Activated CD8-positive, alpha-beta memory T cell treated with anti-CD3 and anti-CD28 coated beads for 4 hours (primary cell): ENCODE results near the gene DDX10.
"Not testable (repeated sequence)": the region's sequence is repeated elsewhere in the genome, so short reads cannot be mapped to it uniquely, and the experiment has no call there.

Source experiments
- DNase-seq, 2 donors: peaks; one replicate each; pipeline ENCODE4 v3.0.0-alpha.2; 2020; ENCODE audit warnings: low read depth in 2 of 2

The DDX10 gene

GRCh38 chr11:108823960-108824359 is 159.1 kb downstream of the DDX10 start:
- not testable (repeated sequence) for DNase-seq

DNA sequence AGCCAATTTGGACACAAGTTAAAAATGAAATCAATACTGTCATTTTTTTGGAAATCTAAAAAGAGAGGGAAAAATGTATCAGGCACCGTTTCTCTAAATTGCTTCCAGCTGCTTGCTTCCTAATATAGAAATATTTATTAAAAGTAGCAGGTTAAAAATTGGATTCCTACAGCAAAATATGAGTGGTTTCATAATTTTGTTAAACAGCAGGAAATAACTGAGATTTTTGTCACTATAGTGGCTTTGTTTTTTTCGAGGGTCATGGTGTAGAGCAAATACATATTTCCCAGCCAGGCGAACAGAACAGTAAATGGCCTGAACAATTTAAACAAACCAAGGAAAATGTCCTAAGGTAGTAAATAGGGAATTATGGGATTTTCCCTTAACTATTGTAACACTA is 159.7 kb downstream of the DDX10 start:
- no peak for DNase-seq

DNA sequence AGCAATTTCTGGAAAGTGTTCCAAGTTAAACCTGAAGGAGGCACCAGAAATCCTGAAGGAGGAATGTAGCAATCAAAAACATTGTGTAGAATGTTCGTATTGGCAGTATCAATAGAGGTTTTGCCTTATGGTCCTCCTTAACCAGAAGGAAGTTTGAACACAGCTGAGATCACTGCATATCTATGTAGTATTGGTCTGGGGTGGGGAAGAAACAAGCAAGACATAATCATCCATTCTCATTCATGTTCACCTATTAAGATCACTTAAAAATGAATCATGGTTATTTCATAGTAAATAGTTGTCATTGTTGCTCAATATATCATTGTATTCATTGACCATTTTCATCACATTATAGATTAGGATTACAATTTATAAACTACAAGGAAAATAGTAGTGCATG is 160.5 kb downstream of the DDX10 start:
- DNase-seq: no peak

GRCh38 chr11:108826136-108826535 is 161.3 kb downstream of the DDX10 start:
- no peak for DNase-seq

GRCh38 chr11:108835624-108836023 is 170.8 kb downstream of the DDX10 start:
- no peak for DNase-seq

DNA sequence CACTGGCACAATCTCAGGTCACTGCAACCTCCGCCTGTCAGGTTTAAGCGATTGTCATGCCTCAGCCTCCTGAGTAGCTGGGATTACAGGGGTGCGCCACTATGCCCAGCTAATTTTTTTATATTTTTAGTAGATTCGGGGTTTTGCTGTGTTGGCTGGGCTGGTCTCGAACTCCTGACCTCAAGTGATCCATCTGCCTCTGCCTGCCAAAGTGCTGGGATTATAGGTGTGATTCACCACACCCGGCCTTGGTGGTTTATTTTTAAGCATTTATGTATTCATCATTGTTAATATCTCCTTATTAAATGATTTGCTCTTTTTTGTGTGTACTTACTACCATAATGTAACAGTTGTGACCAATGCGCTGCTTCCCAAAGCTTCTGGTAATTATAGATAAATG is 171.7 kb downstream of the DDX10 start:
- DNase-seq: no peak

- DNase-seq: no peak
These were observed 173.4 kb downstream of the DDX10 start for GRCh38 chr11:108838102-108838791.

GRCh38 chr11:108838792-108839105 is 173.9 kb downstream of the DDX10 start:
- no peak for DNase-seq

GRCh38 chr11:108846009-108846408 is 181.1 kb downstream of the DDX10 start:
- no peak for DNase-seq

DNA sequence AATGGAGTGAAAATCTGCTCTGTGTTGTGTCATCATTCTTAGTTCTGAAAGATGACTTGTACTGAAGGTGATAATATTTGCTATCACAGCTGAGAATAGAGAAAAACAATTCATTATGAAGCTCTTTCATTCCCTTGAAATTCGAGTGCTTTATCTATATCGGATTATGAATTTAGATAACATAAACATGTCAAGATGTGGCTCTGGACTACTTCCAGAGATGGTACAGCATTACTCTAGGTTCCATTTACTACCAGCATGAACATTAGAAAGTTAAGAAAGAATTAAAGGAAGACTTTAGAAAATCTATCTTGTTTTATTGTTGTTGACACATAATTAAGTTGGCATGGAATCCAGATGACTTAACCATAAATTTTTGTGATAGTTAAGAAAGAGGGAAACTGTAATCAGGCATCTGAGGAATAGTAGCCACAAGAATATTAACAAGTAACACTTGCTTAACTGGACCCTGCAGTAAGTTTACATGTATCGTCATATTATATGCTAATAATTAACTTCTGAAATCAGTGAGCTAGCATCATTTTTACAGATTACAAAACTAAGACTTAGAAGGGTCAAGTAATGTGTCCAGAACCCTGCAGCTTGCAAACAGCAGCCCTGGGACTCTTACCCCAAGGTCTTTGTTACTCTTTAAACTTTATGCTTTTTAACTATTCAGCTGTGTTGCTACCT is 182.6 kb downstream of the DDX10 start:
- no peak for DNase-seq

DNA sequence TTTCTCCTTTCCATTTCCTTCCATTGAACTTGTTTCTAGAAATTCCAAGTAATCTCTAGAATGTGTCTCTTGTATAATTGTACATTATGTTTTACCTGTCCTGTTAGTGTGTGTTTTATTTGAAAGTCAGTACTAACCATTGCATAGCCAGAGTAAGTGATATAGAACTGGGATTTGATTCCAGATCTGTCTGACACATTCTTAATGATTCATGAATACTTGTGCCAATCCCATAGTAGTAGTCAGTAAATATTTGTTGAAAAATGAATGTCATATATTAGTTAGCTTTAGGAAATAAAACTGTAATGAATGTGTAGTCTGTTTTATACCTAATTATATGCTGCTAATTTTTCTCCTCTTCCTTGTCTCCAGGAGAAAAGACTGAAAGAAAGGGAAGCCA is 186.9 kb downstream of the DDX10 start:
- no peak for DNase-seq

- no peak for DNase-seq
These were observed 187.8 kb downstream of the DDX10 start for GRCh38 chr11:108852701-108853100.

GRCh38 chr11:108853151-108853550 is 188.3 kb downstream of the DDX10 start:
- DNase-seq: no peak

GRCh38 chr11:108853864-108854263 is 189.0 kb downstream of the DDX10 start:
- no peak for DNase-seq

DNA sequence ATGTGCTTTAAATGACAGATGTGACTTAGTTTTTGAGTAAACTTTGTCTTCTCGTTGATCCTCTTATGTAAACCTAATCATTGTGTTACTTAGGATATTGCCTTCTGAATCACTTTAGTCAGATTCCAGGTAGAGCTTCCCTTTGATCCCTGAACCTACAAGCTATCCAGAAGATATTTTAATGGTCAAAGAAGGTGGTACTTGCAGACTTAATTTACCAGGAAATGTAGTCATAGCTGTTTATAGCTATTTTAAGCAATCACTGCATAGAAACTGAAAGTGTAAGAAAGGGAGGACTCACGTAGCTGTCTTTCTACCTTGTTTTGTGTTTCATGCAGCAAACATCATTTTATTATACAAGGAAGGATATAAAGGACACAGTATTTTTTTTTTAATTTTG is 189.5 kb downstream of the DDX10 start:
- no peak for DNase-seq

- no peak for DNase-seq
These were observed 192.5 kb downstream of the DDX10 start for GRCh38 chr11:108857382-108857781.

GRCh38 chr11:108858622-108859021 is 193.8 kb downstream of the DDX10 start:
- no peak for DNase-seq

- DNase-seq: no peak
These were observed 194.6 kb downstream of the DDX10 start for GRCh38 chr11:108859510-108859909.

GRCh38 chr11:108863528-108863927 is 198.7 kb downstream of the DDX10 start:
- DNase-seq: no peak

DNA sequence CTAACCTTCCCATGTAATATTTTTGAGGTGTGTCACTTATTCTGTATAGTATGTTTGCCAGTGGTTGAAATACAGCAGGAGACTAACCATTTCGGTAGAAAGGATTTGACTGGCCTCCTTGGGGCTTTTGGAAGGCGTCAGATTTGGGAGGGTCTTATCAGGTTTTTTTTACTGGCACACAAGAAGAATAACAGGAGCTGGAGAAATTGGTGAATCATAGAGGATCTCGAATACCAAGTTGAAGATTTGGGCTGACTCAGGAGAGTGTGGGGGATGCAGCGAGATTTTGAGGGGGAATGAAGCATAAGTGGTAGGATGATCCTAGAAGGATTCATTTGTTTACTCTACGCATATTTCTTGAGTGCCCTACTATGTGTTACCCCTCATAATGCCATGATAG is 200.5 kb downstream of the DDX10 start:
- no peak for DNase-seq

DNA sequence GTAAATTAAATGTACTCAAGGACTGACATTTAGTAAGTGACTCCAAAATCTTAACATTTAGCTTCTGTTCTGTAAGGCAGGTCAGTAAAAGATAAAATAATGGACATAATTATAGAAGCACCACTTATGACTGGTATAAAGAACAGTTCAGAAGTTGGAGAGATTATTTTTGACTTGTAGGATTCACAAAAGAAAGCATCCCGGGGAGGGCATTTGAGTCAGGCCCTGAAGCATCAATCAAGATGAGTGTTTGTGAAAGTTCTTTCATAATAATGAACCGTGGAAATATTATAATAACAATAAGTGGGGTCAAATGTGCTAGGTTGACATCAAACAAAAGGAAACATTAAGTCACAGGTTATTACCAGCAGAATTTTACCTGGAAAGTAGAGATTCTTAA is 201.9 kb downstream of the DDX10 start:
- DNase-seq: no peak

DNA sequence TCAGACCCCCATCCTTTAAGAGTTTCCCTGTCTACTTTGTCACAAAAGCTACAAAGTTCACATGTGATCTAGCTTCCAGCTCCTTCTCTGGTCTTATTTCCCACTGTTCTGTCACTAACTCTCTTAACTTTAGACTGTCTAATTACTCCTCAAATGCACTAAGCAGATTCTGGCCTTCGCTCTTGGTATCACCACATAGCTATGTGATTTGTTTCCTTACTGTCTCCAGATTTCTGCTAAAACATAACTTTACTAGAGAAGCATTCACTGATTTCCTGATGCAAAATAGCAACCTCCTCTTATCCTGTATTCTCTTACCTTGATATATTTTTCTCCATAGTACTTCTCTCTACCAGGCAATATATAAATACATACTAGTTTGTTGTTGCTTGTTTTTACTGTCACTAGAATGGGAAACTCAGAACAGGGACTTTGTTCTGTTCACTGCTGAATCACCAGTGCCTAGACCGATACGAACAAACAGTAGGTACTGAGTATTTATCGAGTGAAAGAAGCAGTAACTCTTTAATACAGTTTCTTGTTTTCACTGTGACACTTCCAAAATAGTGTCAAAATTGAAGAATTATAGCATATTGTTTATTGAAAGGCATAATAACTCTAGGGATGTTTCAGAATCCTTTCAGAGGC is 205.6 kb downstream of the DDX10 start:
- no peak for DNase-seq

DNA sequence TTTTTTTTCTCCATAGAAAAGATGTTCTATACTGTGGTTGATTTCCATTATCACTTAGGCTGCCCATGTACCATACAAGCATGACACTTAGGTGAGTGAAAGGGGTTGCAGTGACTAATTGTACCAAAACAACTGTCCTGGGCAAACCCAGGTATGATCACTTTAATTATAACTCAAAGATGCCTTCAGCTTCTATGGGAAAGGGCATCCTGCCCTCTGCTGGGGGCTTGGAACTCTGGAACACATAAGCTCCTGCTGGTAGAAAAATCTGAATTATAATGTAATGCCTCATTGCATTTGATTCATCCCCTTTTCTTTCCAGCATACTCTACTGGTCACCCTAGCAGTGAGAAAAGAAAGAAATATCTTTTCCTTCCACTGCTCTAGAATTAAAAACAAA is 206.3 kb downstream of the DDX10 start:
- DNase-seq: no peak
